Bronchial epithelial cell (primary cell): ENCODE results near the gene MAFG. TPM values are rescaled to one million over a fixed set of nuclear protein-coding genes. Genes with fewer than 3 reads are reported as not detected.

Source experiments
- DNase-seq: peaks from one replicate; pipeline ENCODE4 v3.0.0-alpha.2; 2010; ENCODE audit warnings: low read depth
- FAIRE-seq: peaks from 2 replicates; lab custom pipeline; 2011; peaks lifted over from hg19 to GRCh38; lab: Jason Lieb, UNC
- H3K27me3 ChIP-seq: 2 replicates; pipeline ENCODE4 v1.5.1; 2011; ENCODE audit warnings: low read length; ENCODE audit not compliant: control insufficient read depth, insufficient read depth
- H3K36me3 ChIP-seq: 2 replicates; pipeline ENCODE4 v1.5.1; 2011; ENCODE audit warnings: low read length; ENCODE audit not compliant: control insufficient read depth, insufficient read depth
- H3K4me3 ChIP-seq: 2 replicates; pipeline ENCODE4 v1.5.1; 2011; ENCODE audit warnings: mild to moderate bottlenecking, low read depth, low read length, control low read depth
- total RNA-seq: library from RNA; depleted of rRNA; stranded (reverse); fragments of >200 nt; gene quantifications from 2 replicates; pipeline ENCODE4 v1.2.1, GENCODE V29; 2014
- TF ChIP-seq, protein P1 (sequence below): IDR thresholded peaks from 2 replicates; pipeline ENCODE4 v1.5.1; 2011; ENCODE audit warnings: mild to moderate bottlenecking, moderate library complexity, low read length, control low read depth, inconsistent platforms; ENCODE audit not compliant: insufficient read depth, severe bottlenecking

MAFG gene
- total RNA-seq, 1 donor from 2014 or later = 16.8 TPM

DNA sequence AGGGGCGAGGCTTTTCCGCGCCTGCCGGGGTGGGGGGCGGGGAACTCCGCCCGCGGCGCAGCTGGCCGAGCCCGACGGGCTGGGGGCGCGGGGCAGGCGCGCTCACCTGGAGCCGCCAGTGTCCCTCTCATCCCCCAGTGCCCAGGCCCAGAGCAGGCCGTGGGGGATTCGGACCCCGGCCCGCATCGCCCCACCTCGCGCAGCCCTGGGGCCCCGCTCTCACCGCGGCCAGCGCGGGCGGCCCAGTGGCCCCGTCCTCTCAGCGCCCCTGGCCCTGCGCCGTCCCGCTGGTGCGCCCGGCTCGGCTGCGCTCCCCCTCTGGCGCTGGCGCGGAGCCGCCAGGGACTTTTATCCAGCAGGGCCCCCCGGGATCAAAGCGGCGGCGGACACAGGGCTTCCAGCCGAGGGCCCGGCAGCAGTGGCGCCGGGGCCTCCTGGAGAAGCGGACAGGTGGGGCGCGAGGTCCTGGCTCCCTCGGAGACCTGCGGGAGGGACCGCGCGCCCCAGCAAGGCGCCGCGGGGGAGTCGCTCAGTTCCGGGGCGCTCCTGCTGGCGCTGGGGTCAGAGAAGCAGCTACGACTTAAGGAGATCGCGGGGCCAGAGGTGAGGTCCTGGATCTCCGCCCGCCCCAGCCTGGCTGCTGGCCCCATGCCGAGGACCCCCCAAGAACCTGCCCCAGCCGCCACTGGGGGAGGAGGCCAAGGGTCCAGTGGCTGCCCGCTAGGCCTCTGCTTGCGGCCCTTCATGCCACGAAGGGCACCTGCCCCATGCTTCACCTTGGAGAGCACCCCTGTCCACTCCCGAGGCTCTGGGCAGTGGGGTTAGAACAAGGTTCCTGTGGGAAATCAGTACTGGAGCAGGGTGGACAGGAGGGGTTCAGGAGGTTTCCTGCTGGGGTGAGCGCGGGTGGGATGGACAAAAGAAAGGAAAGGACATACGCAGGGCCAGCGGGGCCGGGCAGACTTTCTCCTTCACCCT is 34.3 kb upstream of the MAFG start:
- DNase-seq = no peak
- Histone ChIP-seq H3K27me3 (peaks cover 42% of the 10 kb centered on the region), H3K4me3 (no peak overlapping the region), H3K36me3 (no peaks in the 10 kb centered on the region)
- TF ChIP-seq, protein P1, sequence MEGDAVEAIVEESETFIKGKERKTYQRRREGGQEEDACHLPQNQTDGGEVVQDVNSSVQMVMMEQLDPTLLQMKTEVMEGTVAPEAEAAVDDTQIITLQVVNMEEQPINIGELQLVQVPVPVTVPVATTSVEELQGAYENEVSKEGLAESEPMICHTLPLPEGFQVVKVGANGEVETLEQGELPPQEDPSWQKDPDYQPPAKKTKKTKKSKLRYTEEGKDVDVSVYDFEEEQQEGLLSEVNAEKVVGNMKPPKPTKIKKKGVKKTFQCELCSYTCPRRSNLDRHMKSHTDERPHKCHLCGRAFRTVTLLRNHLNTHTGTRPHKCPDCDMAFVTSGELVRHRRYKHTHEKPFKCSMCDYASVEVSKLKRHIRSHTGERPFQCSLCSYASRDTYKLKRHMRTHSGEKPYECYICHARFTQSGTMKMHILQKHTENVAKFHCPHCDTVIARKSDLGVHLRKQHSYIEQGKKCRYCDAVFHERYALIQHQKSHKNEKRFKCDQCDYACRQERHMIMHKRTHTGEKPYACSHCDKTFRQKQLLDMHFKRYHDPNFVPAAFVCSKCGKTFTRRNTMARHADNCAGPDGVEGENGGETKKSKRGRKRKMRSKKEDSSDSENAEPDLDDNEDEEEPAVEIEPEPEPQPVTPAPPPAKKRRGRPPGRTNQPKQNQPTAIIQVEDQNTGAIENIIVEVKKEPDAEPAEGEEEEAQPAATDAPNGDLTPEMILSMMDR = no peak
- FAIRE-seq = no peak

DNA sequence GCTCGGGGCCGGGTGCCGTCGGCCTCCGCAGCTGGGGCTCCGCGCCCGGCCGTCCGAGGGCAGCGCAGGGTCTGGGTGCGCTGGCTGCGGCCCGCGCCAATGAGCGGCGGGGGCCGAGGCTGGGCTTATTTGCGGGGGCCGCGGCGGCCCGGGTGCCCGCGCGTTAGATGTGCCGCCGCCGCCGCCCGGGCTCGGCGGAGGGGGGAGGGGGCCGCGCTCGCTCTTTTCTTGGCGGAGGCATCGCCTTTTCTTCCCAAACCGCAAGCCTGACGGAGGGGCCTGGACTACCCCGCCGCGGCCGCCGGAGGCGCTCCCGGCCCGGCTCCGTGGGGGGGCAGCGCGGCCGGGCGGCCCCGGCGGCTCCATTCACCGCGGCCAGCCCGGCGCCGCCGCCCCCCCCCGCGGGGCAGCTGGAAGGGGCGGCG is 33.6 kb upstream of the MAFG start, which contains the start of gene NOTUM:
NOTUM (minus strand) TSS at position 101 of the 425 bp plus-strand sequence. CDS start 278 bp downstream, outside the sequence.
- DNase-seq (no peak), FAIRE-seq (no peak)
- no peak within 1 kb of the TSS for H3K4me3 ChIP-seq
- H3K27me3 ChIP-seq = peaks cover 42% of the 10 kb centered on the region
- H3K36me3 ChIP-seq = no peaks in the 10 kb centered on the region
- TF ChIP-seq, protein P1 = no peak

DNA sequence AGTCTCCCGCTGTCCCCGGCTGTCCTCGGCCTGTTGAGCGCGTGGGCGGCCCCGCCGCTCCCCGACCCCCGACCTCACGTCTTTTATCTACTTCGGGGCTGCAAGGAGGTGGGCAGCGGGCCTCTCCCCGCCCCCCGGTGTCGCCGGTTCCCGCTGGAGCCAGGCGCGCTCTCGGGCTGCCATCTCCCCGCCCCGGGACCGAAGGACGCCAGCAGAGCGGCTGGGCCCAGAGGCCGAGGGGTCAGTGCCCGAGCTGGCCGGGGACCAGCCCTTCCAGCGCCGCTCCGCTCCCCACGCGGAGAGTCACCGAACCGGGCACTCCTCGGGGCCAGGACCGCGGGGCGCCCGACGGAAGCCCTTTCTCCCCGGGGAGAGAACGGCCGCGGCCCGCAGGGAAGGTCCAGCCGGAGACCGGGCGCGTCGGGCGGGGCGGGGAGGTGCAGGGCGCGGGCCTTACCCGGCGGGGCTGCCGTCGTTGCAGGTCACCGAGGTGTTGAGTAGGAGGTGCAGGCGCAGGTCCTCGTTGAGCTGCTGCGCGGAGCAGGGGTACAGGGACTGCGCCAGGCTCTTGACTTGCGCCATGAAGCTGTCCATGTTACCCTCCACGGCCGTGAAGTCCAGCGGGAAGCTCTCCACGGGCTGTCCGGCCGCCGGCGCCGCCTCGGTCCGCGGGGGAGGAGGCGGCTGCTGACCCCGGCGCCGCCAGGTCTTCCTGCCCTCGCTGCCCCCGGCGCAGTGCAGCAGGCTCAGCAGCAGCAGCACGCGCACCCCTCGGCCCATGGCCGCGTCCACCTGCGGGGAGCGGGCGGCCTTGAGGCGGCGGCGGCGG is 32.8 kb upstream of the MAFG start:
- Histone ChIP-seq H3K27me3 (peaks cover 42% of the 10 kb centered on the region), H3K4me3 (no peak overlapping the region), H3K36me3 (no peaks in the 10 kb centered on the region)
- no peak for FAIRE-seq
- TF ChIP-seq, protein P1 = no peak
- no peak for DNase-seq

DNA sequence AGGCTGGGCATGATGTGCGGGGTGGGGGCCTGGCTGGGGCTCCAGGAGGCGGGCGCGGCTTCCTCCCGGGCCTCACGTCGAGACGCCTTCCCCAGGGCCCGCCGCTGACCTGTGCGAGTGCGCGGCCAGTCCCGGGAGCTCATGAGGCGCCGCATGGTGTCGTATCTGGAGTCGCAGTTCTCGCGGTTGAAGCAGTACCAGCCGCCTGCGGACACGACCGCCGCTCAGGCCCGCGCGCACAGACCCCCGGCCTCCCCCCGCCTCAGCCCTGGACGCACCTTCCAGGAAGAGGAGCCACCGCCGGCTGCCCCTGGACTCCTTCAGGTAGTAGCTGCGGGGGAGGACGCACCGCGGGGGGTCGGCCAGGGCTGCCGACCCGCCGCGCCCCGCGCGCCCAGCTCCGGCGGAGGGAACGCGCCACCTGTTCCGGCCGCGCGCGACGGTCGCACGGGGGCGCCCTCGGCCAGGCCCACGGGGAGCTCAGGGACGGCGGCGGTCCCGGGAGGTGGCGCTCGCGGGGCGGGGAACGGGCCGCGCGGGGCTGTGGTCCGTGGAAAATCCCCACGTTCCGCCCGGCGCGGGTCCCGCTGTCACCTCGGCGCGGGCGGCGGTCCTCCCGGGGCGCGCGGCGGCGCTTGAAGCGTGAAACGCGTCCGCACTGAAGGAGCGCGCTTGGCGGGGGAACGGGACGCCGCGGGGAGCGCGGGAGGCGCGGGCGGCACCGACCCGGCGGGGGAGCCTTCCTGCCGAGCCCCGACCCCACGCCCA is 32.0 kb upstream of the MAFG start:
- no peak overlapping the region for H3K4me3 ChIP-seq
- peaks cover 41% of the 10 kb centered on the region for H3K27me3 ChIP-seq
- no peaks in the 10 kb centered on the region for H3K36me3 ChIP-seq
- DNase-seq (no peak), FAIRE-seq (no peak)
- TF ChIP-seq, protein P1 = peak; percentile 71

DNA sequence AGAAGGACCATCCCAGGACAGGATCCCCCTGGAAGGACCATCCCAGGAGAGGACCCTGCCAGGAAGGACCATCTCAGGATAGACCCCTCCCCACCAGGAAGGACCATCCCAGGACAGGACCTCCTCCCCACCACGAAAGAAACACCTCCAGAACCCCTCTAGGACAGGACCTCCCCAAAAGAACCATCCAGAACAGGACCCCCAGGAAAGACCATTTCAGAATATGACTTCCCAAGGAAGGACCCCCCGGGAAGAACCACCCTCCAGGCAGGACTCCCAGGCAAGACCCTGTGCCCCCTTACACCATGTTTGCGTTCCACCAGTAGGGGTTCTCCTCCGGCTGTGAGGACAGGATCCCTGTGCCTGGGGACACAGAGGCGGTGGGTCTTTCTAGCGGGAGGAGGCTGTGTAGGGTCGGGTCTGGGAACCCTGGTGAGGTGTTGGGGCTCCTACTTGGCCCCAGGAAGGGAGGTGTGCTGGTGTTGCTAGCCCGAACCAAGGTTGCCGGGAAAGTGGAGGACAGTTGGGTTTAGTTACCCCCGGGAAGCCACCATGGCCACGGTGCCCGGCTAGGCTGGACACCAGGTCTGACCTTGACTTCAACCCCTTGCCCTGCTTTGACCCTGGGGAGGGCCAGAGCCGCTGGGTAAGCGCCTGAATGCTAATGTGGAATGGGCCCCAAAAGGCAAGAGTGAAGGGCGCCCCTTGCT is 31.3 kb upstream of the MAFG start:
- DNase-seq (no peak), FAIRE-seq (no peak)
- Histone ChIP-seq H3K4me3 (no peak overlapping the region), H3K36me3 (no peaks in the 10 kb centered on the region), H3K27me3 (peaks cover 36% of the 10 kb centered on the region)
- TF ChIP-seq, protein P1 = no peak
